ENCODE data around the gene GAL3ST2.
"Not testable (repeated sequence)": the region's sequence is repeated elsewhere in the genome, so short reads cannot be mapped to it uniquely, and the experiment has no call there.

The GAL3ST2 gene

GRCh38 chr2:241768850-241769249 is 7.8 kb upstream of the GAL3ST2 start:
- DNase-seq (ENCODE audit: low read depth in 2 of 2): no peak

GRCh38 chr2:241769819-241770184 is 6.8 kb upstream of the GAL3ST2 start:
- no peak for DNase-seq (ENCODE audit: low read depth in 2 of 2)

- DNase-seq (ENCODE audit: low read depth in 2 of 2): no peak
These were observed 6.3 kb upstream of the GAL3ST2 start for GRCh38 chr2:241770185-241770935.

GRCh38 chr2:241770936-241771285 is 5.7 kb upstream of the GAL3ST2 start:
- no peak for DNase-seq (ENCODE audit: low read depth in 2 of 2)

DNA sequence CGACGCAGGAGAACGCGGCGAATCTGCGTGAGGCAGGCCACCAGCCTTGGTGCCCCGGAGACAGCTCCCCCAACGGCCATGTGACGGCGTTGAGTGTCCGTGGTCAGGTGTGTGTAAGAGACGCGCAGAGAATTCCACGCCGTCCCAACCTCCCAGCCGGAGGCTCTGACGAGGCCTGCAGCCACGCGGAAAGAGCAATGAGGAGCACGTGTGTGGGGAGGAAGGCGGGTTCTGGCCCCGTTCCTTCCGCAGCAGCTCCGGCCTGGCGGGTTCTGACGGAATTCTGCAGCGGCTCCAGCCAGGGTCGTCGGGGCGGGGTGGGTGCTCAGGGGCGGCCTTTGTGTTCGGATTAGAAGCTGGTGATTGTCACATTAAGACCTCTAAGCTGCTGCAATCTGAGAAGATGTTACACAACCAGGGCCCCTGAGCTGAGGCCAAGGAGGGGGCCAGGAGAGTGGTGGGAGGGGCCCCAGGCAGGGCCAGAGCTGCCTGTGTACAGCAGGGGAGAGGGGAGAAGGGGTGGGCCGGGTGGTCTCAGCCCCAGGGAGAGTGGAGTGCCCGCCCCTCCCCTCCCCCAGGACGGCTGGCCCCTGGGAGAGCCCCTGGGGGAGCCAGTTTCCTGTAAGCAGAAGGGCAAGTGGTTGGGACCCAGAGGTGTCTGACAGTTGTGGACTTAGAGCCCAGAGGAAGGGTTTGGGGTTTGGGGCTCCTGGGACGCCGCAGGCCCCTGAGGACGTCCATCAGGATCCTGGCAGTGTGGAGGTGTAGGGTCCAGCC is 5.1 kb upstream of the GAL3ST2 start:
- DNase-seq (ENCODE audit: low read depth in 2 of 2): no peak

GRCh38 chr2:241772063-241772499 is 4.5 kb upstream of the GAL3ST2 start:
- no peak for DNase-seq (ENCODE audit: low read depth in 2 of 2)

DNA sequence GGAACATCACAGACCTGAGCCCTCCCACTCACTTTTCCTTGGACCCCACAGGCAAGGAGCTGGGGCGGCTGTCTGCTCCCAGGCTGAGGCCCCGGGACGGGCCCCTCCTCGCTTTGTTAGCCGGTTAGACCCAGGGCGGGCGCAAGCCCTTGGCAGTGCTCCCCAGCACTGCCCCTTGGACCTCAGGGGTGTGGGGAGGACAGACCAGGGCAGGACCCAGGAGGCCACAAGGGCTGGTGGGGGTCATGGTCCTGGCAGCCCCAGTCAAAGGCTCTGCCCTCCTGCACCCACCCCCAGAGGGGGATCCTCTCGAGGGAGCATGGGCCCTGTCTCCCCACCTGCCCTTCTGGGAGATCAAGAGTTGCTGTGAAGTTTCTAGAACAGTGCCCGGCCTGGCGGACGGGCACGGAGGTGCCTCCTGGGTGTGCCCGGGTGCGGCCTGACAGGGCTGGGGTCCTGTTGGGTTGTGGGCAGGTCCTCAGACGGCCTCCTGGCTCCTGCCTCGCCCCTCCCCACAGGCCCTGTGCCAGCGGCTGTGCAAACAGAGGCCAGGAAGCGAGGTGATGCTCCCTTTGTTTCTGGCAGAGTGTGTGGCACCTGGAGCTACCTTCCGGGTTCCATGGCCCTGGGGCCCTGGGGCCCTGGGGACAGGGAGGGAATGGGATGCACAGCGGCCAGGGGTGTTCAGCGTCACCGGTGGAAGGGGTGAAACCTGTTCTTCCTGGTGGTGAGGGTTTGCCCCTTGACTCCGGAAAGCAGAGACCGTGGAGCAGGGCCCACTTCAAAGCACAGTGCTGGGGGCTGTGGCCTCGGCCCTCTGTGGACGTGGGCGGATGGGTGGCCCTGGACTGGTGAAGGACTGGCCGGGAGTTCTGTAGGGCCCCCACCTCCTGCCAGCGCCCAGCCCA is 2.9 kb upstream of the GAL3ST2 start:
- DNase-seq (ENCODE audit: low read depth in 2 of 2): no peak

- DNase-seq (ENCODE audit: low read depth in 2 of 2): no peak
These were observed 2.0 kb upstream of the GAL3ST2 start for GRCh38 chr2:241774419-241775222.

DNA sequence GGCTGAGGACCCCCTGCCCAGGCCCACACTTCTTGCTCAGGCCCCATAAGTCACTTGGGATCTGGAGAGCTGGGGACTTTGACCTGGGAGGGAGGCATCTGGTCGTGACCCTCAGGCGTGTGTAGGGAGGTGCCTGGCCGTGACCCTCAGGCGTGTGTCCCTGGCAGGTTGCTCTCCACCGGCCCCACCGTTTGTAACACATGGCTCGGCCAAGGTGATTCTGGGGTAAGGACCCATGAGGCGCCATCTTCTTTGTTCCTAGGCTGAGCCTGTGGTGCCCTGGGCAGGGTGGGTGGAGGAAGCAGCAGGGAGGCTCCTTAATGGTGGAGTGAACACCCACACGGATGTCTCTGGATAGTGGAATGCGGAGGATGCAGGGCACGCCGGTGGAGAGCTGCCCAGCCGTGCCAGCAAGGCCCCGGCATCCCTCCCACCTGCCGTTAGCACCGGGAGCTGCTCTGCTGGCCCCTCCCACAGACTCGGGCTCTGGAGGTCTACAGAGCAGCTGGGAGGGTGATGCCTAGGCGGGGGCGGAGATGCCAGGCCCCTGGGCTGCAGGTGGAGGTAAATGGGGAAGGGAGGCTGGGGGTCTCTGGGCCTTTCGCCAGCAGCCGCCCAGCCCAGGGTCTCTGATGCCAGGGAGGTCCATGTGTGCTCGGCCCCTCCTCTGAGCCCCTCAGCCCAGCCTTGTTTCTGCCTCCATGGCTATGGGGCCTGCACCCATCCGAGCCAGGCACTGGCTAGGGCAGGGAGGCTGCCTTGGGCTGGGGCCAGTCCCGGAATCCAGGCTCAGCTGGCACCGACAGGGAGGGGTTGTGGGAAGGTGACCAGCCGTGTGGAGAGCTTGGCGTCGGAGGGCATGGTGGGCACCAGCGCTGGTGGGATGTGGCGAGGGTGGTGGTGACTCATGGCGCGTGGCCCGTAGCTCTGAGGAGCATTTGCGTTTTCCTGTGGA is 1.1 kb upstream of the GAL3ST2 start:
- no peak for DNase-seq (ENCODE audit: low read depth in 2 of 2)

DNA sequence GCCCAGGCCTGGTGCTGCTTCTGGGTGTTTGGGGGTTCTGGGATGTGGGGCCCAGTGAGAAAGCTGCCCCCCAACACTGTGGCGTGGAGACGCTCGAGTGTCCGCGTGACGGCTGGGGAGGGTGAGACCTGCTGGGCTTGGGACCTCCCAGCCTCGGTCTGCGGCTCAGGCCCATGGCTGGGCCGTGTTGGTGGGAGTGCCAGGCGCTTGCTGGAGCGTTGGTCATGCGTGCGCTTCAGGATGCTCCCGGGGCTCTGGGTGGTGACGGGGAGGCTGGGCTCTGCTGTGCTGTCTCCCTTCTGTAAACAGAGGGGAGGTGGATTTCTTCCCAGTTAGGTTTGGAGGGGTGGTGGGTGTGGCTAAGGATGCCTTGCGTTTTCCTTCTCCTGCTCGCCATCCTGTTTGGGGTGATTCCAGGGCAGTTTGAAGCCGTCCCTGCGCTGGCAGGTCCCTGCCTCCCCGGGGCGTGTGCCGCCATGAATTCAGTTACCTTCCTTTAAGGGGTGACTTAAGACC is 606 bp downstream of the GAL3ST2 start:
- no peak for DNase-seq (ENCODE audit: low read depth in 2 of 2)

GRCh38 chr2:241777686-241778627 is 1.3 kb downstream of the GAL3ST2 start:
- no peak for DNase-seq (ENCODE audit: low read depth in 2 of 2)

- DNase-seq (ENCODE audit: low read depth in 2 of 2): no peak
These were observed 4.4 kb downstream of the GAL3ST2 start for GRCh38 chr2:241780939-241781569.

- not testable (repeated sequence) for DNase-seq (ENCODE audit: low read depth in 2 of 2)
These were observed 5.4 kb downstream of the GAL3ST2 start for GRCh38 chr2:241782053-241782452.

GRCh38 chr2:241788135-241788534 is 11.5 kb downstream of the GAL3ST2 start:
- DNase-seq (ENCODE audit: low read depth in 2 of 2): no peak

- DNase-seq (ENCODE audit: low read depth in 2 of 2): peak; percentile 37
These were observed 11.9 kb downstream of the GAL3ST2 start for GRCh38 chr2:241788572-241788971.

DNA sequence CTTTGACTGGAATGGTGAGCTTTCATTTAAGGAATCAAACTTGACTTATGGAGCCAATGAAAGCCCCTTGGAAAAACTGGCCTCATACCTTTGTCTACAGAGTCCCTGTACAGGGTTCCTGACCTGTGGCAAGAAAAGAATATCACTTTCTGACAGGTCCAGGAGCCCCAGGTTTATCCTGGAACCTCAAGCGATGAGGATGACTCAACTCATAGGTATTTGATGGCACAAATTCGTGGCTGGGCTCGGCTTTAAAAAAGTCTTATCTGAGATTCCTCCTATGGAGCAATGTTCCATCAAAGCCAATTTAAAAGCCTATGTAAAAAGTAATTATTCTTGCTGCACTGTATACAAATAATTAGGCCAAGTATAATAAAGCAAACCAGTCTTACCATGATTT is 14.8 kb downstream of the GAL3ST2 start:
- not testable (repeated sequence) for DNase-seq (ENCODE audit: low read depth in 2 of 2)

DNA sequence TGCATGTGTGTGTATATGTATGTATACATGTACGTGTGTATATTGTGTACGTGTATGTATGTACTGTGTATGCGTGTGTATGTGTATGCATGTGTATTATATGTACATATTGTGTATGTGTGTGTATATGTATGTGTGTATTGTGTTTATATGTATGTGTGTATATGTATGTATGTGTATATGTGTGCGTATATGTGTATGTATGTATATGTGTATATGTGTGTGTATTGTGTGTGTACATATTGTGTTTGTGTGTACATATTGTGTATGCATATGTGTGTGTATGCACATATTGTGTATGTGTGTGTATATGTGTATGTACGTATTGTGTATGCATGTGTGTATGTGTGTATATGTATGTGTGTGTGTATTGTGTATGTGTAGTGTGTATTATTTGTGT is 16.8 kb downstream of the GAL3ST2 start:
- DNase-seq (ENCODE audit: low read depth in 2 of 2): no peak

DNA sequence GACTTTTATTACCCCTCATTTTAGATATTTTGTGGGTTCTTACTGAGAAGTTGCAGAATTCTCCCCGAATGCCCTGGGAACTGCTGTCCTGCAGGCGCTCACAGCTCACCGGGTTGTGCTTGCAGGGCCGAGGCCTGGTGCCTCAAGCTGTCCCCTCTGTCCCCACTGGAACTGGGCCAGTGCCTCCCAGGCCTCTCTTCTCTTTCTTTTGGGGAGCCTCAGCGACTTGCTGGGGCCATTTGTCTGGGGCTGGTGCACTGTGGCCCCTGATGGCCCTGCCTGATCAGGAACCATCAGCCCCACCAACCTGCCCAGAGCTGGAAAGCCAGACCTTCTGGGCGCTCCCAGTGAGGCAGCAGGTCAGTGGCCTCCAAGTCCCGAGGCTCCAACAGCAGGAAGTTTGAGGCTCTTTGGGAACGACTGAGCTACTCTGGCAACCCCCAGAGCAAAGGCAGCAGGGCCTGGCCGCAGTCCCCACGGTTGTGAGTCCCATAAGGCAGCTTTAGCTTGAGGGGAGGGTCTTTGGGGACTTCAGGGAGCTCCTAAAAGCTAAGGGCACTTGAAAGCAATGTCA is 17.7 kb downstream of the GAL3ST2 start:
- no peak for DNase-seq (ENCODE audit: low read depth in 2 of 2)

Data from stimulated activated CD8-positive, alpha-beta memory T cell treated with anti-CD3 and anti-CD28 coated beads, Interleukin-15, amount 100 ng/mL, for 48 hours (primary cell).